Activated T-cell treated with anti-CD3 and anti-CD28 coated beads for 1 hour (primary cell): ENCODE results near the gene CCL4.
"Not testable (repeated sequence)": the region's sequence is repeated elsewhere in the genome, so short reads cannot be mapped to it uniquely, and the experiment has no call there.

ENCODE experiments used
- DNase-seq: peaks from one replicate; pipeline ENCODE4 v3.0.0-alpha.2; 2020; ENCODE audit warnings: low read depth

Gene CCL4

DNA sequence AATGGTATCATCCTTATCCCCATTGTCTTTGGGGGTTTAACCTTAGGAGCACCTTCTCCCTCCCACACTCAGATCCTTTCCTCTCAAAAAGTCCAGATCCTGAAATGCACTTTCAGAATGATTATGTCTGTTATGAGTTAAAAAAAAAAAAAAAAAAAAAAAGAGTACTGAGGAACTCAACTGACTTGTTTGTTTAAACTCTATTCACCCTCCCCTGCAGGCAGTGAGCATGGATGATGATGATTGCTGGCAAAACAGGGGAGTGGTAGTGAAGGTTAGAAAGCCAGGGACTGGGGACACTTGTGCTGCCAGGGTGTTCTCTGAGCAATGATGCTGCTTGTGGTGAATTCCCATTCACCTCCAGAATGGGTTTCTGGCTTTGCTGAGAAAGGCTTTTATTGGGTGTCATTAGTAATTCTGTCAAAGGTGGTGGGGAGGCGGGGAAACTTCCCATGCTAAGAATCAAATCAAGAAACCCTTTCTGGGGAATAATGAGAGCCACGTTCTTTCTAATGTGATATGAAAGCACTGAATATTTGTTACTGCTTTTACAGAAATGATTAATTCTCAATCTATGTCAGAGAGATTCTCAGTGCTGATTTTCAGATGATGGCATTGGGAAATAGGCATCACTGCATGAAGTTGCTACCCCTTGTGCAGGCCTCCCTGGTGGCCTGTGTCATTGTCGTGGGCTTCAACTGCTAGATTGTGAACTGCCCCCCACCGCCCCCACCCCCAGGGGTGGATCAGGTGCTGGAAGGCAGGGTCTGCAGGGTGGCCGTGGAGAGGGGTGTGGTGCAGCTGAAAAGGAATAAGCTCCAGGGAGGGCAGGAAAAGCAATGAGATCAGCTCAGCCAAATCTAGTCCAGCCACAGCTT is 14.1 kb downstream of the CCL4 start:
- DNase-seq = no peak

- DNase-seq = no peak
Observed at GRCh38 chr17:36118477-36119353, 15.1 kb downstream of the CCL4 start.

DNA sequence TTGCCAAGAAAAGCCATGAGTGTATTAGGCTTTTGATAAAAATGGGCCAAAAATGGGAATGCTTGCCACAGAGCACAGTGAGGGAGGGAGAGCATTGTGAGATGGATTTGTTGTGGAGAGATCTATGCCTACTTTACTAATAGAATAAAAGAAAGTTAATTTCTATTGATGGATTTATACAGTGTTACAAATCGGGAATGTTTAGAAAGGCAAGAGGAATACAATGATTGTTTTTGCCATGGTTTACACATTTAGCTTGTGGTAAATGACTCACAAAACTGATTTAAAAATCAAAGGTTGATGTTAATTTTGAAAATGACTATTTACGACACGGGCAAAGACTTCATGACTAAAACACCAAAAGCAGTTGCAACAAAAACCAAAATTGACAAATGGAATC is 16.6 kb downstream of the CCL4 start:
- no peak for DNase-seq

DNA sequence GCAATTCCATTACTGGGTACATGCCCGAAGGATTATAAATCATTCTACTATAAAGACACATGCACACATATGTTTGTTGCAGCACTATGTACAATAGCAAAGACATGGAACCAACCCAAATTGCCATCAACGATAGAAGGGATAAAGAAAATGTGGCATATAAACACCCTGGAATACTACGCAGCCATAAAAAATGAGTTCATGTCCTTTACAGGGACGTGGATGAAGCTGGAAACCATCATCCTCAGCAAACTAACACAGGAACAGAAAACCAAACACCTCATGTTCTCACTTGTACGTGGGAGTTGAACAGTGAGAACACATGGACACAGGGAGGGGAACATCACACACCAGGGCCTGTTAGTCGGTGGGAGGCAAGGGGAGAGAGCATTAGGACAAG is 17.5 kb downstream of the CCL4 start:
- DNase-seq = not testable (repeated sequence)

DNA sequence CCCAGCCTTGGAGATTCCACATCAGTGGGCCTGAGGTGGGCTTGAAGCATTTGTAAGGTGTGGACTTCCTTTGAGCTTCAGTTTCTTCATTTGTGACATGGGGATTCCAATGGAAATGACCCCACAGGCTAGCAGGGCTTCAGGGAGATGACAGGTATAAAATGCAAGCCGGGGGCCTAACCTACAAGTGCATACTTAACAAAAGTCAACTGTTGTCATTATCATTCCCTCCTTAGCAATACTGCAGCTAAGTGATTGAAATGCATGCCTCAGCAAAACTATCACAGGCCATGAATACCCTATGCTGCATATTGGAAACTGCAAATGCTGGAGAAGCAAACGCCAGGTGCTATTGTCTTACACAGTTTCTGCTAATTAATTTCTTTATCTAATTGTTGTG is 19.8 kb downstream of the CCL4 start:
- no peak for DNase-seq

DNA sequence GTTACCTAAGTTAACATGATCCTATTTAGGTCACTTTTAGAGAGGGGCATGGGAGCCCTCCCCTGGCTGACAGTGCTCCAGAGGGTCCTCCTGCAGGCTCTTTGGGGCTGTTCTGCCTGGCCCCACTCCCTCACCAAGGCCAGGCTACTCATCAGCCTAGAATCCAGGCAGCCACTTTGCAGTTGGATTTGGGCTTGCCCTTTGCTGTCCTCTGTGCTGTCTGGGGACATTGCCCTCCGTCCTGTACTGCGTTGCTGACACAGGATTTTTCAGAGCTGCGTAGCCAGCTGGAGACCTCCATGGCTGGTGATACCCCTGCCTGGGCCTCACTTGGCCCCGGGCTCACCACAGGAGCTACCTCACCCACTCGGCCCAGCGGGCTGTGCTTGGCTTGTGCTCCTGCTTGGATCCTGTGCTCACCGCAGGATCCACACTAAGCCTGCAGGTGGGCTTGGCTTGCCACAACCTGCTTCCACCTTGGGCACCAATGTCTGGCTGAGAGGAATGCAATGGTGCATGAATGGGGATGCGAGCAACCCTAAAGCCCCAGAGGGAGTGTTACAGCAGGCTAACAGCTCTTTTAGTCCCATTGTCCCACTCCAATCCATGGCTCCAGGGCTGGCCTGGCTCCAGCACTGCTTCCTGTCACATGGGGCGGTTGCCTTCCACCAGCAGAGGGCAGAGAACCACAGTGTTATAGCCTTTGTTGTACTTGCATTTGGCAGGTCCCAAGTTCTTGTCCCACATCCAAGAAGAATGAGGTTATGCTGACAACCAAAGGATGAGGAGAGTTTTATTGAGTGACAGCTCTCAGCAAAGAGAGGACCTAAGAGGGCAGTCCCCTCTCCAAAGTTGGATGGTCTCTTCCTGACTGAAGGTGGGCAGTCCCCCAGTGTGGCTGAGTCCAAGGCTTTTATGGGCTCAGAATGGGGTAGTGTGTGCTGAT is 21.5 kb downstream of the CCL4 start:
- DNase-seq = no peak

DNA sequence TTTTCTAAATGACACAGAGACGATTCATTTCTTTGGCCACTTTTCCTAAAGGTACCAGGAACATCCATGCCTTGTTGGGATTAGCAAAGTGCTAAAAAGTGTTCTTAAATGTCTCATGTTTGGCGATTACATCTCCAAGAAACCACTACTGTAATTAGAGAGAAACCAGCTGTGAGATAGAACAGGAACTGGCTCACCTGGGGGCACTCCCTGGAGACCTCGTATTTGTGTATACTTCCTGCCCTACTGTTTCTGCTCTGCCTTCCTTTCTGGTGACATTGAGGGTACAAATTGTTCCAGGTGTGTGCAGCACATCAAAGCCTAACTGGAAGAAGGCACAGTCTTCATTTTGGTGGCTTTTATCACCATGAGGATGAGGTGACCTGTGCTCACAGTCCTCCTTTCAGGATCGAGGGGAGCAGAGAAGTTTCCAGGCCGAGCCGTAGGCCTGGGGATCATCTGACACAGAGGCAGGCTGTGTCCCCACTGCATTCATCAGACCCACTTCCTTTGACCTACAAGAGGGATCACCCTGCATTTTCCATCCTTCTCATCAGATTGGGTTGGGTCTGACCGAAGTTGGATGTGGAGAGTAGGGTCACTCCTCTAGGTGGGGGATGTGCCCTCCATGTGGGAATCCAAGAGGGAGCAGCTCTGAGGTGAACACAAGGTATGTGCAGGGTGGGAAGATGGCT is 23.7 kb downstream of the CCL4 start:
- DNase-seq = no peak

DNA sequence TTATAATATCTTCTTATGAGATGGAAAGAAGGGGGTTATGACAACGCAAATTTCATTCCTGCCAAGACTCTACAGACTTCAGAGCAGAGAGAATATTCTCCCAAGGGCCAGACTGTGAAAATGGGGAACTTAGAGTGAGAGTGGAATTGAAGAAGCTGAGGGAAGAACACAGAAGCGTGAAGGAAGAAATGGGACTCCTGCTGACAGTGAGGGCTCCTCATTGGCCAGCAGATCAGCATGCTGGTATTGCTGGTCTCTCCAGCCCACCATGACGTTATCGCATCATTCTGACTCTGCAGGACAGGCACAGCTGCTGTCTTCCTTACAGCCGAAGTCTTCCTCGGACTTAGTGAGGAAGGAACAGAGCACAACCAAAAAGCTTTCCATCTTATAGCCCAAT is 24.3 kb downstream of the CCL4 start:
- no peak for DNase-seq

GRCh38 chr17:36128411-36128978 is 24.9 kb downstream of the CCL4 start:
- no peak for DNase-seq

DNA sequence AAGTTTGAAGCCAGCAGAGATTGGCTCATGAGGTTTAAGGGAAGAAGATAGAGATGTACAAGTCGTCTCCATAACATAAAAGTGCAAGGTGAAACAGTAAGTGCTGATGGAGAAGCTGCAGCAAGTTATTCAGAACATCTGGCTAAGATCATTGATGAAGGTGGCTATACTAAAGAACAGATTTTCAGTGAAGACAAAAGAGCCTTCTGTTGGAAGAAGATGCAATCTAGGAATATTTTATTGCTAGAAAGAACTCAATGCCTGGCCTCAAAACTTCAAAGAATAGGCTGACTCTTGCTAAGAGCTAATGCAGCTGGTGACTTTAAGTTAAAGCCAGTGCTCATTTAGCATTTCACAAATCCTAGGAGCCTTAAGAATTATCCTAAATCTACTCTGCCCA is 26.0 kb downstream of the CCL4 start:
- no peak for DNase-seq

- DNase-seq = no peak
Observed at GRCh38 chr17:36130346-36130745, 26.7 kb downstream of the CCL4 start.

DNA sequence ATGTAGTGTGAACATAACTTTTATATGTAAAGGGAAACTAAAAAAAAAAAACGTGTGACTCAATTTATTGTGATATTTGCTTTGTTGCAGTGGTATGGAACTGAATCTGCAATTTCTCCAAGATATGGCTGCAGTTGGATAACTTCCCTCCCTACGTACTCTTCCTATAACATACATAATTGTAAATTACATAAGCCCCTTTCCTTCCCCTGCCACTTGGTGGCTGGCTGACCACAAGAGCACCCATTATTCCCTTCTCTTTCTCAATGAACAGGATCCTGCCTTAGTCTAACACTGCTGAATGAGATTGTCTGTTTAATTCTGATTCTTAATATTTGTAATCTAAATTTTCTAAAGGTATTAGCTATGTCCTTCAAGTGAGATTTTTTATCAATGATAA is 27.8 kb downstream of the CCL4 start:
- no peak for DNase-seq

DNA sequence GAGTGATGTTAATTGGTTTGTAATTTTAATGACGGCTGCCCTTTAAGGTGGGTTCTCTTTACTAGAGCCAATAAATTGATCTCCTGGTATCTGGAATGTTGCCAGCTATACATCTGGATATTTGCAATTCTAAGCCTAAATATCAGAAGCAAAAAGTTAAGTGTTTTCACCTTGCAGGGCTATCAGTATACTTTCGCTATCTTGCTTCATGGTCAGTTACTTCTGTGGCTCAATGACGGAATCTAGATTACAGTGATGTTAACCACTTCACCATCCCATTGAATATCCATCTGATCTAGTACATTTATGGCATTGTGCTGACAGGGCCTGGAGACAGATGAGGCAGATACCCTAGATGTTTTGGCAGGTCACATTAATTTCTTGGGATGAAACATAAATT is 28.3 kb downstream of the CCL4 start:
- no peak for DNase-seq

- no peak for DNase-seq
Observed at GRCh38 chr17:36132421-36132831, 28.8 kb downstream of the CCL4 start.

DNA sequence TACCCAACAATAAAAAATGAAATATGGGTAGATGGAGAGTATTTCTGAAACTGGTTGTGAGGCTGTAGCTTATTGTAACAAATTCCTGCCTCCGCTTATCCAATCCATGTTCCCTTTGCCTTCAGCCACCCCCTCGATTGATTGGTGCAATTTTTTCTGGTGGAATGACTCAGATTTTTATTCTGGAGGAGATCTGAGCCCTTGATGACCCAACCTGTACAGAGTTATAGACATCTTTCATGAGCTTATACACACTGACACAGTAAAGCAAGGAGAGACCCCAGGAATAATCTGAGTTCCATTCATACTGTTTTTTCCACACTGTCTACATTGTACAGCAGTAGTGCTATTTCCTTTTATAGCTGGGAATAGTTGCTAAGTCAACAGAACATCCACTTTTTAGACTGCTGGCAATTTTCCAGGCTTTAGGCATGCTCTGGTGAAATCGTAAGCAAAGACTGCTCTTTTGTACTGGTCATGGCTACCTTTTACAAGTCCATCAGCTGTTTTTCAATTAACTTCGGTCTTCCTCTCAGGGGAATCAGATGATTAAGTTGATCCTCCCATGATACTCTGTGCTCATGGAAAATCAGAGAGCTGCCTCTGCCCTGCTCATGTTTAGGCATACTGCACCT is 30.1 kb downstream of the CCL4 start:
- no peak for DNase-seq

- no peak for DNase-seq
Observed at GRCh38 chr17:36135465-36135864, 31.8 kb downstream of the CCL4 start.

GRCh38 chr17:36136036-36136435 is 32.4 kb downstream of the CCL4 start:
- no peak for DNase-seq

- no peak for DNase-seq
Observed at GRCh38 chr17:36136439-36136838, 32.8 kb downstream of the CCL4 start.

DNA sequence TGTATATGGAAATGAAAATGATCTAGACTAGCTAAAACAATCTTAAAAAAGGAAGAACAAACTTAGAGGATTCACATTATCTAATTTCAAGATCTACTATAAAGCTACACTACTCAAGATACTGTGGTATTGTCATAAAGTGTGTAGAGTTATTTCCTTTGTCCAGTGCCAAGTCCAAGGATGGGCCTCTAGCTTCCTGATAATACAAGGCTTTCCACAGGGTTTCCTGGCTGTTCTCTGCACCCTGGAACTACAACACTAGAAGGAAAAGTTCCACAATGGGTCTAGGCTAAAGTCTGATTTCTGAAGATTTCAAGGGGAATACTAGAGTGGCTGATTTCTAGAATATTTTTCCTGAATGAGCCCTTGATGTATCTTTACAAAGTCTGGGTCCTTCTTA is 38.6 kb downstream of the CCL4 start:
- DNase-seq = no peak

- DNase-seq = no peak
Observed at GRCh38 chr17:36142806-36143205, 39.2 kb downstream of the CCL4 start.

DNA sequence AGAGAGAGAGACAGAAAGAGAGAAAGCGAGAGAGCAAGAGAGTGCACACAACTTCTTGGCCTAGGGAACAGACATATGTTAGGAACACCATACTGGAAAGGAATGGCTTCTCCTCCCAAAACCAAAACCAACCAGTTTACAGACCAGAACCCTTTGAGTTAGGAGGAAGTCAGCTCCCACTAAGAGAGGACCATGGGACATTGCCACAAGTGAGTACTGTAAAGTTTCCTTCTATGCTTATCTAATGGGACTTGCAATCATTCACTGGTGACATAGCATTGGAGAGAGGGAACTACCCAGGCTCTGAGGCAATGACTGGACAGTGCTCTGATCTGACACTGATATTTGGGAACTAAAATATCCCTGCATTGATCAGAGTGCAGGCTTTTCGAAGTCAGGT is 40.4 kb downstream of the CCL4 start:
- no peak for DNase-seq
